DOHH2 (cell line): ENCODE measurements around the gene FAM107B.

Experiments
- H3F3A ChIP-seq: fragments of 200-600 bp; sonication (generic), shearing (Covaris generic); 2 replicates; pipeline ENCODE4 v1.6.0; 2016; ENCODE audit warnings: antibody characterized with exemption, mild to moderate bottlenecking; ENCODE audit not compliant: control insufficient read depth, insufficient read depth
- H3K27ac ChIP-seq: fragments of 200-600 bp; sonication (generic); 2 replicates; pipeline ENCODE4 v1.5.1; 2014; ENCODE audit warnings: low read depth, mild to moderate bottlenecking, low read length, moderate library complexity
- H3K27me3 ChIP-seq: fragments of 200-600 bp; sonication (generic); 2 replicates; pipeline ENCODE4 v1.6.1; 2014; ENCODE audit warnings: mild to moderate bottlenecking, low read length, mixed read lengths; ENCODE audit not compliant: control insufficient read depth
- H3K36me3 ChIP-seq: fragments of 200-600 bp; sonication (generic); 2 replicates; pipeline ENCODE4 v1.6.1; 2014; ENCODE audit warnings: mild to moderate bottlenecking, low read length, moderate library complexity, mixed read lengths; ENCODE audit not compliant: control insufficient read depth
- H3K4me1 ChIP-seq: fragments of 200-600 bp; sonication (generic); 2 replicates; pipeline ENCODE4 v1.6.1; 2014; ENCODE audit warnings: mild to moderate bottlenecking, low read length, mixed read lengths; ENCODE audit not compliant: control insufficient read depth
- H3K4me2 ChIP-seq: fragments of 200-600 bp; sonication (generic); 2 replicates; pipeline ENCODE4 v1.6.0; 2014; ENCODE audit warnings: mild to moderate bottlenecking, low read length, moderate library complexity
- H3K4me3 ChIP-seq: fragments of 200-600 bp; sonication (generic); 2 replicates; pipeline ENCODE4 v1.5.1; 2014; ENCODE audit warnings: mild to moderate bottlenecking, low read length, mixed read lengths
- H3K79me2 ChIP-seq: fragments of 200-600 bp; sonication (generic); 2 replicates; pipeline ENCODE4 v1.6.1; 2014; ENCODE audit warnings: mild to moderate bottlenecking, low read length, mixed read lengths; ENCODE audit not compliant: control insufficient read depth
- H3K9me2 ChIP-seq: fragments of 200-600 bp; sonication (generic); replicated peaks from 2 replicates; pipeline ENCODE4 v1.6.1; 2014; ENCODE audit warnings: mild to moderate bottlenecking, low read length, mixed read lengths; ENCODE audit not compliant: control insufficient read depth
- H3K9me3 ChIP-seq: fragments of 200-600 bp; sonication (generic); 2 replicates; pipeline ENCODE4 v1.6.1; 2014; ENCODE audit warnings: antibody characterized with exemption, low read length, mixed read lengths; ENCODE audit not compliant: control insufficient read depth, insufficient read depth
- H4K20me1 ChIP-seq: fragments of 200-600 bp; sonication (generic); 2 replicates; pipeline ENCODE4 v1.6.0; 2014; ENCODE audit warnings: low read depth, mild to moderate bottlenecking, antibody characterized with exemption, low read length, moderate library complexity; ENCODE audit not compliant: control insufficient read depth, insufficient read depth
- CTCF ChIP-seq: fragments of 200-600 bp; sonication (generic); IDR thresholded peaks from one replicate; pipeline ENCODE4 v1.5.1; 2014; ENCODE audit warnings: antibody characterized with exemption, mild to moderate bottlenecking, low read depth, low read length; ENCODE audit not compliant: poor library complexity, severe bottlenecking
- EZH2phosphoT487 ChIP-seq: fragments of 200-600 bp; sonication (generic); IDR thresholded peaks from 2 replicates; pipeline ENCODE4 v1.6.1; 2017; ENCODE audit warnings: borderline replicate concordance, mild to moderate bottlenecking, antibody characterized with exemption, low read length, moderate library complexity, mixed read lengths

Gene FAM107B

GRCh38 chr10:14553448-14553847 is 221.2 kb downstream of the FAM107B start:
- no peak overlapping the region for H3K4me3 ChIP-seq
- H3K4me1 ChIP-seq: peaks cover 70% of the 10 kb centered on the region

GRCh38 chr10:14552015-14552414 is 222.7 kb downstream of the FAM107B start:
- Histone ChIP-seq H4K20me1 (peaks cover 61% of the 10 kb centered on the region), H3K79me2 (peaks cover 100% of the 10 kb centered on the region), H3K9me2 (no peaks in the 10 kb centered on the region), H3K27me3 (no peaks in the 10 kb centered on the region), H3K9me3 (no peaks in the 10 kb centered on the region), H3K36me3 (peaks cover 100% of the 10 kb centered on the region), H3F3A (peaks cover 41% of the 10 kb centered on the region), H3K4me2 (no peak overlapping the region), H3K4me1 (peaks cover 70% of the 10 kb centered on the region), H3K27ac (no peak overlapping the region), H3K4me3 (no peak overlapping the region)
- TF ChIP-seq CTCF (no peak), EZH2phosphoT487 (no peak)

More at GRCh38 chr10:14553448-14553847, 221.2 kb downstream of the FAM107B start:
- Histone ChIP-seq H3K9me2 (no peaks in the 10 kb centered on the region), H3K27me3 (no peaks in the 10 kb centered on the region), H3K36me3 (peaks cover 100% of the 10 kb centered on the region), H3F3A (peaks cover 40% of the 10 kb centered on the region), H3K79me2 (peaks cover 100% of the 10 kb centered on the region), H3K4me2 (no peak overlapping the region), H4K20me1 (peaks cover 65% of the 10 kb centered on the region), H3K9me3 (no peaks in the 10 kb centered on the region), H3K27ac (no peak overlapping the region)
- TF ChIP-seq EZH2phosphoT487 (no peak), CTCF (no peak)

DNA sequence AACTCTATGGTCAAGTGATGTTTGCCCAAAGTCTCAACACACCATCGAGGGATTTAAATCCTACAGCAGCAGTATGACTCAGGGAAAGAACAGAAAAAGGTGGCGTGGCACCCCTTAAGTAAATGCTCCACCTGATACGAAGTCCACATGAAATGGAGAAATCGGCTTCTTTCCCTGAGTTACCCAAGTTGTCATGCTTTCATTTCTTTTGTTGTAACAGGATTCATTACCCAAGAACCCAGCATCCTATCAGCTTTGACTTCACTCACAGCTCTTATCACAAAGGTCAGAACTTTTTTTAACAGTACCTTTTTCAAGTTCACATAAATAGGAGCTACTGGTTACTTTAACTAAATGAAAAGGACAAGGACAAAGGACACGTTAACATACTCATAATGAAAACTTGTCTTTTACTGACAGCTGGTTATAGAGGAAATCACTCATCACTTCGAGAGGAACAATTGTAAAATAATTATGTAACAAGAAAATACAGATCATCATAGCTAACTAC is 224.2 kb downstream of the FAM107B start:
- no peak overlapping the region for H3K27ac ChIP-seq
- H3K9me3 ChIP-seq: no peaks in the 10 kb centered on the region
- H3K27me3 ChIP-seq: no peaks in the 10 kb centered on the region
- peaks cover 69% of the 10 kb centered on the region for H3K4me1 ChIP-seq
- TF ChIP-seq EZH2phosphoT487 (no peak), CTCF (no peak)
- H3K79me2 ChIP-seq: peaks cover 100% of the 10 kb centered on the region
- H3K36me3 ChIP-seq: peaks cover 100% of the 10 kb centered on the region
- no peak overlapping the region for H3K4me3 ChIP-seq
- H4K20me1 ChIP-seq: peaks cover 55% of the 10 kb centered on the region
- H3K4me2 ChIP-seq: no peak overlapping the region
- H3F3A ChIP-seq: peaks cover 40% of the 10 kb centered on the region
- H3K9me2 ChIP-seq: no peaks in the 10 kb centered on the region

- H3K9me3 ChIP-seq: no peaks in the 10 kb centered on the region
- peaks cover 59% of the 10 kb centered on the region for H4K20me1 ChIP-seq
- H3K27ac ChIP-seq: no peak overlapping the region
- H3K36me3 ChIP-seq: peaks cover 100% of the 10 kb centered on the region
- H3K9me2 ChIP-seq: no peaks in the 10 kb centered on the region
- H3K27me3 ChIP-seq: no peaks in the 10 kb centered on the region
- no peak overlapping the region for H3K4me3 ChIP-seq
- TF ChIP-seq EZH2phosphoT487 (no peak), CTCF (no peak)
- peaks cover 100% of the 10 kb centered on the region for H3K79me2 ChIP-seq
- H3F3A ChIP-seq: peaks cover 45% of the 10 kb centered on the region
- no peak overlapping the region for H3K4me2 ChIP-seq
- H3K4me1 ChIP-seq: peaks cover 62% of the 10 kb centered on the region
Measured at GRCh38 chr10:14549496-14549895, 225.2 kb downstream of the FAM107B start.
